Chondrocyte (in vitro differentiated cells): ENCODE measurements around the gene C6orf52. TPM values are rescaled to one million over a fixed set of nuclear protein-coding genes. Genes with fewer than 3 reads are reported as not detected.

Experiments used
- DNase-seq: peaks from one replicate; pipeline ENCODE4 v3.0.0; 2021; ENCODE audit warnings: mixed read lengths, low spot score
- H3K27ac Mint-ChIP-seq: one replicate; pipeline ENCODE4 v1.8.0; 2021; ENCODE audit warnings: mild to moderate bottlenecking, moderate library complexity, mixed read lengths; ENCODE audit not compliant: unreplicated experiment
- H3K27me3 Mint-ChIP-seq: 2 replicates; pipeline ENCODE4 v1.8.0; 2021; ENCODE audit warnings: low read depth, mixed read lengths
- H3K36me3 Mint-ChIP-seq: 2 replicates; pipeline ENCODE4 v1.8.0; 2021; ENCODE audit warnings: low read depth, mixed read lengths
- H3K4me1 Mint-ChIP-seq: 2 replicates; pipeline ENCODE4 v1.8.0; 2021; ENCODE audit warnings: low read depth, mild to moderate bottlenecking, mixed read lengths
- H3K4me3 Mint-ChIP-seq: one replicate; pipeline ENCODE4 v1.8.0; 2021; ENCODE audit warnings: mild to moderate bottlenecking, moderate library complexity, mixed read lengths; ENCODE audit not compliant: unreplicated experiment
- H3K9me3 Mint-ChIP-seq: 2 replicates; pipeline ENCODE4 v1.8.0; 2021; ENCODE audit warnings: low read depth, mixed read lengths
- total RNA-seq: library from RNA; stranded (reverse); gene quantifications from 3 replicates; pipeline ENCODE4 v1.2.1, GENCODE V29; 2021
- TF ChIP-seq, protein P1 (sequence below): fragments of 200-600 bp; sonication (generic); IDR thresholded peaks from 2 replicates; pipeline ENCODE4 v1.5.0; 2021; ENCODE audit warnings: antibody characterized with exemption, mild to moderate bottlenecking, moderate library complexity

The C6orf52 gene
- total RNA-seq, 1 donor from 2014 or later = 0.97 TPM

DNA sequence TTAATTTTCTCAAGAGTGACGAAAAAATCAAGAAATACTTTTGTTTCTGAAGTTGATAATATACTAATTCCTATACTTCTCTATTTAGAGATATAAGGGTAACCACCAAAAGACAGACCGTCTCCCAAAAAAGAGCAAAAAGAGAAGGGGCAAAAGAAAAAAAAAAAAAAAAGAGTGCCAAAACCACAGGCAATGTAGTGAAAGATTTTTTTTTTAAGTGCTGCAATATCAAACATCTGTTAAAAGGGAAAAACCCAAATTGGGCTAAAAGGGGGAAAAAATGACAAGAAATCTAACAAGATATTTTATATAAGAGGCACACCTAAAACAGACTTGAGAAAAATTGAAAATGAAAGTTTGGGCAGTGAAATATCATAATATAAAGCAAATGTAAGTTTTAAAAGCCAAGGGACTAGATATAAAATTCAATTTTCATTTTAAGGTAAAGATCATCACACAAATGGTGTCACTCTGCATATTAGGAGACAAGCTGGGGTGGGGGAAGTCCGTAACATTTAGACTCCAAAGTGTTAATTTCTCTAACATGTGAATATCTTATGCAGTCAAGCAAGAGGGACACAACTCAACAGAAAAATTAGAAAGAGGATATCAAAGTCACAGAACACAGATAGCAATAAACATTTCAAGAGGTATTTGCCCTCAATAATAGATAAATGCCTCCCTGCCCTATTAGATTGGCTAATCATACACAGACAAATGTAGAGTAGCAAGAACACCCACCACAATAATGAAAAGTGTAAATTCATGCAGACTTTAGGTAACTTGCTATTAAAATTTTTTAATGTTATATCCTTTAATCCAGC is 9.1 kb downstream of the C6orf52 start:
- Mint-ChIP-seq H3K4me3 (no peak overlapping the region), H3K27ac (no peak overlapping the region), H3K9me3 (no peaks in the 10 kb centered on the region), H3K36me3 (no peaks in the 10 kb centered on the region), H3K27me3 (peaks cover 15% of the 10 kb centered on the region), H3K4me1 (no peaks in the 10 kb centered on the region)
- no peak for DNase-seq
- TF ChIP-seq, protein P1, sequence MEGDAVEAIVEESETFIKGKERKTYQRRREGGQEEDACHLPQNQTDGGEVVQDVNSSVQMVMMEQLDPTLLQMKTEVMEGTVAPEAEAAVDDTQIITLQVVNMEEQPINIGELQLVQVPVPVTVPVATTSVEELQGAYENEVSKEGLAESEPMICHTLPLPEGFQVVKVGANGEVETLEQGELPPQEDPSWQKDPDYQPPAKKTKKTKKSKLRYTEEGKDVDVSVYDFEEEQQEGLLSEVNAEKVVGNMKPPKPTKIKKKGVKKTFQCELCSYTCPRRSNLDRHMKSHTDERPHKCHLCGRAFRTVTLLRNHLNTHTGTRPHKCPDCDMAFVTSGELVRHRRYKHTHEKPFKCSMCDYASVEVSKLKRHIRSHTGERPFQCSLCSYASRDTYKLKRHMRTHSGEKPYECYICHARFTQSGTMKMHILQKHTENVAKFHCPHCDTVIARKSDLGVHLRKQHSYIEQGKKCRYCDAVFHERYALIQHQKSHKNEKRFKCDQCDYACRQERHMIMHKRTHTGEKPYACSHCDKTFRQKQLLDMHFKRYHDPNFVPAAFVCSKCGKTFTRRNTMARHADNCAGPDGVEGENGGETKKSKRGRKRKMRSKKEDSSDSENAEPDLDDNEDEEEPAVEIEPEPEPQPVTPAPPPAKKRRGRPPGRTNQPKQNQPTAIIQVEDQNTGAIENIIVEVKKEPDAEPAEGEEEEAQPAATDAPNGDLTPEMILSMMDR = no peak

DNA sequence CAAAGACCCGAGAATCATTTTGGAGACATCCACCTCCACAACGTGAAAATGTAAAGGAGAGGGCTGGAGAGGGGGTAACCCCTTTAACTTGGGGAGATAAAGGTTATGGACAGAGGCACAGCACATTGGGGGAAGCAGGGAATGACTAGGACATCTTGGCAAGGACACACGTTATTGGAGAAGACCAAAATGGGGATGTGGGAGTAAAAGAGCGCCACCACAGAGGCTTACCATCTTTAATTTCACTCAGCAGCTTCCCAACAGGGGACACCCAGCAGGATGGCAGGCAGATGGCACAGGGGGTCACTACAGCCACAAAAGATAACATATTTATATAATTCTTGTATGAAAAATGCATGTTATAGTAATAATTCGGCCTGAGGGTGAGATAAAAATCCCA is 9.8 kb downstream of the C6orf52 start:
- Mint-ChIP-seq H3K27me3 (peaks cover 15% of the 10 kb centered on the region), H3K27ac (no peak overlapping the region), H3K36me3 (no peaks in the 10 kb centered on the region), H3K4me1 (no peaks in the 10 kb centered on the region), H3K4me3 (no peak overlapping the region), H3K9me3 (no peaks in the 10 kb centered on the region)
- no peak for DNase-seq
- TF ChIP-seq, protein P1 = no peak

DNA sequence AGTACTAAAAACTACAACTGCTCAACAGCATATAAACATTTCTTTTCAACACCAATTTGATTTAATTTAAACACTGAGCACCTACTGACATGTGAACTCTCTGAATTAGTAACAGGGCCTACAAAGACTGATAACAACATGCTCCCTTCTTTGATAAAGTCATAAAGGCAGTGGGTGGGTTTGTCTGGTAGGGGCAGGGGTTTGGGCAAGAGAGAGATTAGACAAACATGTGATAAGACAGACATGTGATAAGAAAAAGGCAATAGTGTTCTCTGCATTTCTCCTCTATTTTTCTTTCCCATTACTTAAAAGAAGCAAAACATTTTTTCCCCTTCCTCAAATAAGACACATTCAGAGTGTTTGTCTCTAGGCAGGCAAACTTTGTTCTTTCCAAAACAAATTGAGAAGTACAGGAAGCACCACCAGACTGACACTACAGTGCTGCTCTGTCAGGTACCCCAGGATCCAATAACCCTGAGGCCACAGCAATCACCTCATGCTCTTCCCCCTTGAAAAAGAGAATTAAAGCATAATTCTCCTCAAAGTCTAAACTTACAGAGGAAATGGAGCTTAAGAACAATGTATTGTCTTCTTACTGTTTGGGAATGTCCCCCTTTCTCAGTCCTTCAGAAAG is 11.9 kb downstream of the C6orf52 start:
- no peaks in the 10 kb centered on the region for H3K36me3 Mint-ChIP-seq
- TF ChIP-seq, protein P1 = no peak
- H3K4me1 Mint-ChIP-seq = no peaks in the 10 kb centered on the region
- no peaks in the 10 kb centered on the region for H3K9me3 Mint-ChIP-seq
- no peak overlapping the region for H3K27ac Mint-ChIP-seq
- peaks cover 14% of the 10 kb centered on the region for H3K27me3 Mint-ChIP-seq
- no peak for DNase-seq
- no peak overlapping the region for H3K4me3 Mint-ChIP-seq

DNA sequence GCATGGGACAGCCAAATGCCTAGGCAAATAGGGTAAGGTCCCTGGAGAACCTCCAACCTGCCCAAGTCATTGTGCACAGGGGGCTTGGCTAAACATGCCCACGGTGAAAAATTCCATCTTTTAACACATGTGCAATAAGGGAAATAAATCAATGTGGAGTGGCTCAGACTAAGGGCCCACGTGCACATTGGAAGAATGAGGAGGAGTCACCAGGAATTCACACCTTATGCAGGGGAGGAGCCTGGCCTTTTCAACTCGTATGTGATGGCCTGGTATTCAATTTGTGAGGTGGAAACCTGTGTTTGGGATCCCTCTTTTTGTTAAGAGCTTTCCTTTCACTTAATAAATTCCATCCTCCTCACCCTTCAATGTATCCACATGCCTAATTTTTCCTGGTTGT is 12.6 kb downstream of the C6orf52 start:
- H3K4me3 Mint-ChIP-seq = no peak overlapping the region
- no peak overlapping the region for H3K27ac Mint-ChIP-seq

DNA sequence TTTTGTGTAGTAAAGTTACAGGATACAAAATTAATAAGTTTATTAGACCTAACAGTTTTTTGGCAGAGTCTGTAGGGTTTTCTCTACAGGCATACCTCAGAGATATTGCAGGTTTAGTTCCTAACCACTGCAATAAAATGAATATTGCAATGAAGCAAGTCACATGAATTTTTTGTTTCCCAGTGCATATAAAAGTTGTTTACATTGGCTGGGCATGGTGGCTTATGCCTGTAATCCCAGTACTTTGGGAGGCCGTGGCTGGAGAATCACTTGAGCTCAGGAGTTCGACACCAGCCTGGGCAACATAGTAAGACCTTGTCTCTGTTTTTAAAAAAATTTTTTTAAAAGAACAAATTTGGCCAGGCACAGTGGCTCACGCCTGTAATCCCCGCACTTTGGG is 16.0 kb downstream of the C6orf52 start:
- no peaks in the 10 kb centered on the region for H3K36me3 Mint-ChIP-seq
- H3K4me1 Mint-ChIP-seq = no peaks in the 10 kb centered on the region
- no peaks in the 10 kb centered on the region for H3K27me3 Mint-ChIP-seq
- H3K9me3 Mint-ChIP-seq = no peaks in the 10 kb centered on the region
- H3K27ac Mint-ChIP-seq = no peak overlapping the region
- DNase-seq = no peak
- TF ChIP-seq, protein P1 = no peak
- H3K4me3 Mint-ChIP-seq = no peak overlapping the region

More for the DNA sequence above, 12.6 kb downstream of the C6orf52 start:
- no peak for DNase-seq
- H3K4me1 Mint-ChIP-seq = no peaks in the 10 kb centered on the region
- H3K27me3 Mint-ChIP-seq = peaks cover 12% of the 10 kb centered on the region
- no peaks in the 10 kb centered on the region for H3K36me3 Mint-ChIP-seq
- TF ChIP-seq, protein P1 = no peak
- H3K9me3 Mint-ChIP-seq = no peaks in the 10 kb centered on the region
